ENCODE data around the gene UTP4. TPM values are rescaled to one million over a fixed set of nuclear protein-coding genes. Genes with fewer than 3 reads are reported as not detected.

UTP4 gene
- polyA plus RNA-seq, 4 donors = 6.3 to 25.7 (median 19.1) TPM

DNA sequence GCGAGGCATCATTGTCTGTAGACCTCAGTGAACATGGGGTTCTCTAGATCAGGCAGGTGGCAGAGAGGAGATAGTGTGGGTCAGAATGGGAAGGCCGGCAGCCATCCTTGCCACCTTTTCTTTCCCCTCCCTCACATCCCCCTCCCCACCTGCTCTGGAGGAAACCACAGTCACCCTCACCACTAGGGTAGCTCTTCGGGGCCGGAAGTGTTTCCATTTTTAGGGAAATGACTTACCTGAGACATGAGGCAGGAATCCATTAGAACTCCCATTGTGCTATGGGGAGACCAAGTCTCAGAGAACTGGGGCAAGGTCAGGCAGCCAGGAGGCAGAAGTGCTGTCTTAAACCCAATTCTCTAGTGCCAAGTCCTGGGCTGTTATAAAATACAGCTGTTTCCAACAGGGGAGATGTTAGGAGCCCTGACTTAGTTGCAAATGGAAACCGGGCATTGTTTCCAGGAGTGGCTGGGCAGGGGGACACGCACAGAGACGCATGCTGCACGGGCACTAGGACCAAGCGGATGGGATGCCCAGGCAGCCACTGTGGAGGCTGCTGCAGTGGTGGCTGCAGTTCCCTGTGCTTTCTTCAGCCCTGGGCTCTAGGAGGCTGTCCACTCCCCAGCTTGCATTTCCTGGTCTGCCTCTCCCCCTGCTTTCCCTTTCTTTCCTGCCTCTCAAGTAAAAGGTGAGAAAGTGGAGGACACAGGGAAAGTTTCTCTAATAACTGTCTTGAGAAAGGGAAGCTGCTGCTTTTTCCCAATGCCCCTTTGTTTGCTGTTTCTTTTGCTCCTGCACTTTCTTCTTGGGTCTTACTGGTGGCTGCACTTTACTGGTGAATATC, 24.2 kb upstream of the UTP4 start:
- no peak for FAIRE-seq
- DNase-seq = no peak
- 54 to 67% (median 57%) methylated on average over 9 of the region's 9 CpGs for WGBS, 3 donors
- Histone ChIP-seq H3K27ac (ENCODE audit: low read depth in 1 of 3, low read length in 2 of 3) (no peak overlapping the region), H3K4me3 (ENCODE audit: low read depth in 1 of 3, low read length in 3 of 3) (no peak overlapping the region), H3K9me3 (ENCODE audit: control insufficient read depth in 2 of 2, insufficient read depth in 1 of 2, low read depth in 1 of 2, low read length in 1 of 2) (no peaks in the 10 kb centered on the region), H3K27me3 (ENCODE audit: control insufficient read depth in 3 of 3, insufficient read depth in 3 of 3, low read length in 3 of 3) (peaks cover 0 to 28% (median 2%) of the 10 kb centered on the region in 3 donors), H3K4me1 (ENCODE audit: control insufficient read depth in 3 of 3, insufficient read depth in 2 of 3, low read depth in 1 of 3, low read length in 2 of 3) (peaks cover 0 to 14% (median 10%) of the 10 kb centered on the region in 3 donors), H3K36me3 (ENCODE audit: control insufficient read depth in 3 of 3, insufficient read depth in 2 of 3, low read depth in 1 of 3, low read length in 3 of 3) (peaks cover 0 to 38% (median 6%) of the 10 kb centered on the region in 3 donors)

GRCh38 chr16:69108905-69109252, 23.6 kb upstream of the UTP4 start:
- FAIRE-seq (no peak), DNase-seq (no peak)
- Histone ChIP-seq H3K4me3 (ENCODE audit: low read depth in 1 of 3, low read length in 3 of 3) (no peak overlapping the region), H3K36me3 (ENCODE audit: control insufficient read depth in 3 of 3, insufficient read depth in 2 of 3, low read depth in 1 of 3, low read length in 3 of 3) (peaks cover 0 to 44% (median 6%) of the 10 kb centered on the region in 3 donors), H3K27ac (ENCODE audit: low read depth in 1 of 3, low read length in 2 of 3) (no peak overlapping the region), H3K4me1 (ENCODE audit: control insufficient read depth in 3 of 3, insufficient read depth in 2 of 3, low read depth in 1 of 3, low read length in 2 of 3) (peaks cover 0 to 14% (median 10%) of the 10 kb centered on the region in 3 donors), H3K9me3 (ENCODE audit: control insufficient read depth in 2 of 2, insufficient read depth in 1 of 2, low read depth in 1 of 2, low read length in 1 of 2) (no peaks in the 10 kb centered on the region), H3K27me3 (ENCODE audit: control insufficient read depth in 3 of 3, insufficient read depth in 3 of 3, low read length in 3 of 3) (peaks cover 0 to 28% (median 2%) of the 10 kb centered on the region in 3 donors)
- 90 to 96% (median 93%) methylated on average over 4 of the region's 4 CpGs for WGBS, 3 donors

DNA sequence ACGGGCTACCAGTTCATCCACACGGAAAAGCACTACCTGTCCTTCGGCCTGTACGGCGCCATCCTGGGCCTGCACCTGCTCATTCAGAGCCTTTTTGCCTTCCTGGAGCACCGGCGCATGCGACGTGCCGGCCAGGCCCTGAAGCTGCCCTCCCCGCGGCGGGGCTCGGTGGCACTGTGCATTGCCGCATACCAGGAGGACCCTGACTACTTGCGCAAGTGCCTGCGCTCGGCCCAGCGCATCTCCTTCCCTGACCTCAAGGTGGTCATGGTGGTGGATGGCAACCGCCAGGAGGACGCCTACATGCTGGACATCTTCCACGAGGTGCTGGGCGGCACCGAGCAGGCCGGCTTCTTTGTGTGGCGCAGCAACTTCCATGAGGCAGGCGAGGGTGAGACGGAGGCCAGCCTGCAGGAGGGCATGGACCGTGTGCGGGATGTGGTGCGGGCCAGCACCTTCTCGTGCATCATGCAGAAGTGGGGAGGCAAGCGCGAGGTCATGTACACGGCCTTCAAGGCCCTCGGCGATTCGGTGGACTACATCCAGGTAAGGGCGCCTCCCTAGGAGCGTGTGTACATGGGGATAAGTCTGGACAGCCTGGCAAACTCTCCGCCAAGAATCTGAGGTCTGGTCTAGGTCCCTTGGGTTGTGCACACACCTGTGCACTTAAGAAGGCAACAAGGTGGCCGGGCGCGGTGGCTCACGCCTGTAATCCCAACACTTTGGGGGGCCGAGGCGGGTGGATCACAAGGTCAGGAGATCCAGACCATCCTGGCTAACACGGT, 22.8 kb upstream of the UTP4 start:
- no peak overlapping the region for H3K27ac ChIP-seq (ENCODE audit: low read depth in 1 of 3, low read length in 2 of 3)
- WGBS, 3 donors = 94 to 98% (median 96%) methylated on average over 42 to 48 of the region's 48 CpGs
- peaks cover 0 to 28% (median 2%) of the 10 kb centered on the region in 3 donors for H3K27me3 ChIP-seq (ENCODE audit: control insufficient read depth in 3 of 3, insufficient read depth in 3 of 3, low read length in 3 of 3)
- peaks cover 0 to 14% (median 10%) of the 10 kb centered on the region in 3 donors for H3K4me1 ChIP-seq (ENCODE audit: control insufficient read depth in 3 of 3, insufficient read depth in 2 of 3, low read depth in 1 of 3, low read length in 2 of 3)
- peaks cover 0 to 52% (median 6%) of the 10 kb centered on the region in 3 donors for H3K36me3 ChIP-seq (ENCODE audit: control insufficient read depth in 3 of 3, insufficient read depth in 2 of 3, low read depth in 1 of 3, low read length in 3 of 3)
- no peaks in the 10 kb centered on the region for H3K9me3 ChIP-seq (ENCODE audit: control insufficient read depth in 2 of 2, insufficient read depth in 1 of 2, low read depth in 1 of 2, low read length in 1 of 2)
- FAIRE-seq = no peak
- DNase-seq = no peak
- H3K4me3 ChIP-seq (ENCODE audit: low read depth in 1 of 3, low read length in 3 of 3) = no peak overlapping the region

GRCh38 chr16:69110406-69110805, 22.0 kb upstream of the UTP4 start:
- no peak for FAIRE-seq
- H3K4me1 ChIP-seq (ENCODE audit: control insufficient read depth in 3 of 3, insufficient read depth in 2 of 3, low read depth in 1 of 3, low read length in 2 of 3) = peaks cover 0 to 14% (median 10%) of the 10 kb centered on the region in 3 donors
- H3K27me3 ChIP-seq (ENCODE audit: control insufficient read depth in 3 of 3, insufficient read depth in 3 of 3, low read length in 3 of 3) = peaks cover 0 to 25% (median 2%) of the 10 kb centered on the region in 3 donors
- no peaks in the 10 kb centered on the region for H3K9me3 ChIP-seq (ENCODE audit: control insufficient read depth in 2 of 2, insufficient read depth in 1 of 2, low read depth in 1 of 2, low read length in 1 of 2)
- no peak overlapping the region for H3K27ac ChIP-seq (ENCODE audit: low read depth in 1 of 3, low read length in 2 of 3)
- H3K36me3 ChIP-seq (ENCODE audit: control insufficient read depth in 3 of 3, insufficient read depth in 2 of 3, low read depth in 1 of 3, low read length in 3 of 3) = peaks cover 0 to 59% (median 6%) of the 10 kb centered on the region in 3 donors
- DNase-seq = no peak
- no peak overlapping the region for H3K4me3 ChIP-seq (ENCODE audit: low read depth in 1 of 3, low read length in 3 of 3)
- WGBS, 3 donors = 92 to 95% (median 94%) methylated on average over 7 of the region's 7 CpGs

GRCh38 chr16:69111216-69111875, 21.1 kb upstream of the UTP4 start:
- Histone ChIP-seq H3K4me3 (ENCODE audit: low read depth in 1 of 3, low read length in 3 of 3) (no peak overlapping the region), H3K36me3 (ENCODE audit: control insufficient read depth in 3 of 3, insufficient read depth in 2 of 3, low read depth in 1 of 3, low read length in 3 of 3) (peaks cover 0 to 68% (median 6%) of the 10 kb centered on the region in 3 donors), H3K27ac (ENCODE audit: low read depth in 1 of 3, low read length in 2 of 3) (no peak overlapping the region), H3K9me3 (ENCODE audit: control insufficient read depth in 2 of 2, insufficient read depth in 1 of 2, low read depth in 1 of 2, low read length in 1 of 2) (no peaks in the 10 kb centered on the region), H3K27me3 (ENCODE audit: control insufficient read depth in 3 of 3, insufficient read depth in 3 of 3, low read length in 3 of 3) (peaks cover 0 to 25% (median 2%) of the 10 kb centered on the region in 3 donors), H3K4me1 (ENCODE audit: control insufficient read depth in 3 of 3, insufficient read depth in 2 of 3, low read depth in 1 of 3, low read length in 2 of 3) (peaks cover 0 to 13% (median 10%) of the 10 kb centered on the region in 3 donors)
- DNase-seq (no peak), FAIRE-seq (no peak)
- 82 to 89% (median 85%) methylated on average over 6 of the region's 6 CpGs for WGBS, 3 donors

DNA sequence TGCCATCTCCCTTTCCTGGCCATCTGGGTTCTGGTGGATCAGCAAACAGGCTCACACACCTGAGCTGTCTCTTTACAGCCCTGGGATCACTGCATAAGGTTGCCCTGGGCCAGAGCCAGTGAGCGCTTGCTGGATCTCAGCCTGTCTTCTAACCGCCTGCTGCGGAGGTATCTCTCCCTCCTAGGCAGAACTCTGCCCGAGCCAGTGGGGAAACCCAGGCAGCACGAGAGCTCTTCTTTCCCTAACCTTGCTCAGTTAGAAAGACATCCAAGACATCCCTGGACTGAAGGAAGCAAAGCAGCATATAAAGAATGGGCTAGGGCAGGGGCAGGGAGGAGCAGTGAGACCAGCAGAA, 20.6 kb upstream of the UTP4 start:
- peaks cover 0 to 9% (median 8%) of the 10 kb centered on the region in 3 donors for H3K4me1 ChIP-seq (ENCODE audit: control insufficient read depth in 3 of 3, insufficient read depth in 2 of 3, low read depth in 1 of 3, low read length in 2 of 3)
- peaks cover 0 to 72% (median 6%) of the 10 kb centered on the region in 3 donors for H3K36me3 ChIP-seq (ENCODE audit: control insufficient read depth in 3 of 3, insufficient read depth in 2 of 3, low read depth in 1 of 3, low read length in 3 of 3)
- FAIRE-seq (no peak), DNase-seq (no peak)
- H3K27me3 ChIP-seq (ENCODE audit: control insufficient read depth in 3 of 3, insufficient read depth in 3 of 3, low read length in 3 of 3) = peaks cover 0 to 22% (median 0%) of the 10 kb centered on the region in 3 donors
- no peaks in the 10 kb centered on the region for H3K9me3 ChIP-seq (ENCODE audit: control insufficient read depth in 2 of 2, insufficient read depth in 1 of 2, low read depth in 1 of 2, low read length in 1 of 2)
- WGBS, 3 donors = 81 to 89% (median 82%) methylated on average over 5 of the region's 5 CpGs
- H3K4me3 ChIP-seq (ENCODE audit: low read depth in 1 of 3, low read length in 3 of 3) = no peak overlapping the region
- no peak overlapping the region for H3K27ac ChIP-seq (ENCODE audit: low read depth in 1 of 3, low read length in 2 of 3)

- FAIRE-seq = no peak
- H3K4me3 ChIP-seq (ENCODE audit: low read depth in 1 of 3, low read length in 3 of 3) = no peak overlapping the region
- WGBS, 3 donors = 40 to 49% (median 44%) methylated on average over 6 of the region's 6 CpGs
- peaks cover 0 to 75% (median 6%) of the 10 kb centered on the region in 3 donors for H3K36me3 ChIP-seq (ENCODE audit: control insufficient read depth in 3 of 3, insufficient read depth in 2 of 3, low read depth in 1 of 3, low read length in 3 of 3)
- DNase-seq = peak; percentile 54 to 60
- H3K9me3 ChIP-seq (ENCODE audit: control insufficient read depth in 2 of 2, insufficient read depth in 1 of 2, low read depth in 1 of 2, low read length in 1 of 2) = no peaks in the 10 kb centered on the region
- peaks cover 0 to 16% (median 0%) of the 10 kb centered on the region in 3 donors for H3K27me3 ChIP-seq (ENCODE audit: control insufficient read depth in 3 of 3, insufficient read depth in 3 of 3, low read length in 3 of 3)
- peaks cover 0 to 5% (median 3%) of the 10 kb centered on the region in 3 donors for H3K4me1 ChIP-seq (ENCODE audit: control insufficient read depth in 3 of 3, insufficient read depth in 2 of 3, low read depth in 1 of 3, low read length in 2 of 3)
- no peak overlapping the region for H3K27ac ChIP-seq (ENCODE audit: low read depth in 1 of 3, low read length in 2 of 3)
These were observed 19.9 kb upstream of the UTP4 start for GRCh38 chr16:69112285-69113129.

Data from small intestine (tissue), 7 donors.